WTC11 (cell line): ENCODE measurements around the gene ARHGAP6.

Experiments
- FOXK1 ChIP-seq: sonication (generic); formaldehyde crosslinking; IDR thresholded peaks from 2 replicates; pipeline ENCODE4 v1.8.0; 2022; ENCODE audit warnings: mild to moderate bottlenecking, moderate library complexity, missing genetic modification reagents
- MXD4 ChIP-seq: fragments of 250-450 bp; sonication (Bioruptor Pico); IDR thresholded peaks from 2 replicates; pipeline ENCODE4 v1.8.0; 2021; ENCODE audit warnings: mild to moderate bottlenecking, moderate library complexity, borderline replicate concordance
- SP1 ChIP-seq: sonication (generic); formaldehyde crosslinking; conservative IDR thresholded peaks from 2 replicates; pipeline ENCODE4 v1.8.1; 2022; ENCODE audit warnings: missing genetic modification reagents
- TCF7 ChIP-seq: sonication (generic); formaldehyde crosslinking; IDR thresholded peaks from 2 replicates; pipeline ENCODE4 v1.8.0; 2022; ENCODE audit warnings: mild to moderate bottlenecking, low read depth, missing genetic modification reagents, moderate library complexity
- TEAD1 ChIP-seq: sonication (generic); formaldehyde crosslinking; IDR thresholded peaks from 2 replicates; pipeline ENCODE4 v1.8.0; 2022; ENCODE audit warnings: mild to moderate bottlenecking, missing genetic modification reagents
- ZNF317 ChIP-seq: sonication (generic); formaldehyde crosslinking; IDR thresholded peaks from 2 replicates; pipeline ENCODE4 v1.8.1; 2023; ENCODE audit warnings: low read depth, mild to moderate bottlenecking, moderate library complexity, missing genetic modification reagents, borderline replicate concordance
- ZNF416 ChIP-seq: fragments of 250-450 bp; sonication (Bioruptor Pico); IDR thresholded peaks from 2 replicates; pipeline ENCODE4 v1.9.0; 2021; ENCODE audit warnings: mild to moderate bottlenecking, inconsistent platforms
- TF ChIP-seq, protein P1 (sequence below): sonication (generic); formaldehyde crosslinking; IDR thresholded peaks from 2 replicates; pipeline ENCODE4 v1.8.0; 2022; ENCODE audit warnings: mild to moderate bottlenecking, missing genetic modification reagents
- TF ChIP-seq, protein P2 (sequence below): fragments of 200-600 bp; IDR thresholded peaks from 2 replicates; pipeline ENCODE4 v1.8.0; 2022; ENCODE audit warnings: antibody characterized with exemption
- TF ChIP-seq, protein P3 (sequence below): sonication (generic); formaldehyde crosslinking; IDR thresholded peaks from 2 replicates; pipeline ENCODE4 v1.8.1; 2023; ENCODE audit warnings: mild to moderate bottlenecking, missing genetic modification reagents, borderline replicate concordance

DNA sequence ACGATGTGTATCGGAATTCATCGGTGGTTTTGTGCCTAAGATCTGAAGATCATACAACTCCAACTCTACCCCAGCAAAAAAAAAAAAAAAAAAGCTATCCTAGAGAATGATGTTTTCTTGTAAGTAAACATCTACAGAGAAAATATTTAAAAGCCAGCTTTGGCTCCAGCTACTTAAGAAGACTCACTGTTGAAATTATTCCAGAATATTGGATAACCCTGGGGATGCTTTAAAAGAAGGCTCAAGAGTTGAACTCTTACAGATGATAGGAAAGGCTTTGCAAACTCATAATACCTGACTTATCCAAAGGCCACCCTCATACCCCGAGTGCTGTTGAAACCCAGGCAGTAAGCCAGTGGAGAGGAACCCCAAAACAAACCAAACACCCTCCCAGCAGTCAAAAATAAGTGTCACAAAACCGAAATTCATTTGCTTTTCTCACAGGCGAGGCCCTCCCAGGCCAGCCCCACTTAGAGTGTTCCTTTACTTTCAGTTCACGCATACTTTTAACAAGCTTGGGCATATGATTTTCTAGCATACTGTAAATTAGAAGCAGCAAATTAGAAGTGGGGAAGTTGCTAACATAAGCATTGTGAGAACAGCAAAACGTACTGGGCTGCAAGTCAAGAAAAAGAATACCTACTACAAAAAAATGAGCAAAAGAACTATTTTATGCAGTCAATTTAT, 375.2 kb downstream of the ARHGAP6 start:
- TF ChIP-seq ZNF416, result no peak
- TF ChIP-seq, protein P1, sequence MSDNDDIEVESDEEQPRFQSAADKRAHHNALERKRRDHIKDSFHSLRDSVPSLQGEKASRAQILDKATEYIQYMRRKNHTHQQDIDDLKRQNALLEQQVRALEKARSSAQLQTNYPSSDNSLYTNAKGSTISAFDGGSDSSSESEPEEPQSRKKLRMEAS (CRISPR knock-in tag), result no peak
- no peak for TF ChIP-seq FOXK1
- no peak for TF ChIP-seq ZNF317 (CRISPR knock-in tag)
- no peak for TF ChIP-seq MXD4
- TF ChIP-seq SP1, result no peak
- TF ChIP-seq, protein P2, sequence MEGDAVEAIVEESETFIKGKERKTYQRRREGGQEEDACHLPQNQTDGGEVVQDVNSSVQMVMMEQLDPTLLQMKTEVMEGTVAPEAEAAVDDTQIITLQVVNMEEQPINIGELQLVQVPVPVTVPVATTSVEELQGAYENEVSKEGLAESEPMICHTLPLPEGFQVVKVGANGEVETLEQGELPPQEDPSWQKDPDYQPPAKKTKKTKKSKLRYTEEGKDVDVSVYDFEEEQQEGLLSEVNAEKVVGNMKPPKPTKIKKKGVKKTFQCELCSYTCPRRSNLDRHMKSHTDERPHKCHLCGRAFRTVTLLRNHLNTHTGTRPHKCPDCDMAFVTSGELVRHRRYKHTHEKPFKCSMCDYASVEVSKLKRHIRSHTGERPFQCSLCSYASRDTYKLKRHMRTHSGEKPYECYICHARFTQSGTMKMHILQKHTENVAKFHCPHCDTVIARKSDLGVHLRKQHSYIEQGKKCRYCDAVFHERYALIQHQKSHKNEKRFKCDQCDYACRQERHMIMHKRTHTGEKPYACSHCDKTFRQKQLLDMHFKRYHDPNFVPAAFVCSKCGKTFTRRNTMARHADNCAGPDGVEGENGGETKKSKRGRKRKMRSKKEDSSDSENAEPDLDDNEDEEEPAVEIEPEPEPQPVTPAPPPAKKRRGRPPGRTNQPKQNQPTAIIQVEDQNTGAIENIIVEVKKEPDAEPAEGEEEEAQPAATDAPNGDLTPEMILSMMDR, result no peak
- TF ChIP-seq, protein P3, sequence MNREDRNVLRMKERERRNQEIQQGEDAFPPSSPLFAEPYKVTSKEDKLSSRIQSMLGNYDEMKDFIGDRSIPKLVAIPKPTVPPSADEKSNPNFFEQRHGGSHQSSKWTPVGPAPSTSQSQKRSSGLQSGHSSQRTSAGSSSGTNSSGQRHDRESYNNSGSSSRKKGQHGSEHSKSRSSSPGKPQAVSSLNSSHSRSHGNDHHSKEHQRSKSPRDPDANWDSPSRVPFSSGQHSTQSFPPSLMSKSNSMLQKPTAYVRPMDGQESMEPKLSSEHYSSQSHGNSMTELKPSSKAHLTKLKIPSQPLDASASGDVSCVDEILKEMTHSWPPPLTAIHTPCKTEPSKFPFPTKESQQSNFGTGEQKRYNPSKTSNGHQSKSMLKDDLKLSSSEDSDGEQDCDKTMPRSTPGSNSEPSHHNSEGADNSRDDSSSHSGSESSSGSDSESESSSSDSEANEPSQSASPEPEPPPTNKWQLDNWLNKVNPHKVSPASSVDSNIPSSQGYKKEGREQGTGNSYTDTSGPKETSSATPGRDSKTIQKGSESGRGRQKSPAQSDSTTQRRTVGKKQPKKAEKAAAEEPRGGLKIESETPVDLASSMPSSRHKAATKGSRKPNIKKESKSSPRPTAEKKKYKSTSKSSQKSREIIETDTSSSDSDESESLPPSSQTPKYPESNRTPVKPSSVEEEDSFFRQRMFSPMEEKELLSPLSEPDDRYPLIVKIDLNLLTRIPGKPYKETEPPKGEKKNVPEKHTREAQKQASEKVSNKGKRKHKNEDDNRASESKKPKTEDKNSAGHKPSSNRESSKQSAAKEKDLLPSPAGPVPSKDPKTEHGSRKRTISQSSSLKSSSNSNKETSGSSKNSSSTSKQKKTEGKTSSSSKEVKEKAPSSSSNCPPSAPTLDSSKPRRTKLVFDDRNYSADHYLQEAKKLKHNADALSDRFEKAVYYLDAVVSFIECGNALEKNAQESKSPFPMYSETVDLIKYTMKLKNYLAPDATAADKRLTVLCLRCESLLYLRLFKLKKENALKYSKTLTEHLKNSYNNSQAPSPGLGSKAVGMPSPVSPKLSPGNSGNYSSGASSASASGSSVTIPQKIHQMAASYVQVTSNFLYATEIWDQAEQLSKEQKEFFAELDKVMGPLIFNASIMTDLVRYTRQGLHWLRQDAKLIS, result no peak
- TF ChIP-seq TCF7 (CRISPR knock-in tag), result no peak
- no peak for TF ChIP-seq TEAD1 (CRISPR knock-in tag)
